ENCODE measurements around the gene PCDH1.

Gene PCDH1

DNA sequence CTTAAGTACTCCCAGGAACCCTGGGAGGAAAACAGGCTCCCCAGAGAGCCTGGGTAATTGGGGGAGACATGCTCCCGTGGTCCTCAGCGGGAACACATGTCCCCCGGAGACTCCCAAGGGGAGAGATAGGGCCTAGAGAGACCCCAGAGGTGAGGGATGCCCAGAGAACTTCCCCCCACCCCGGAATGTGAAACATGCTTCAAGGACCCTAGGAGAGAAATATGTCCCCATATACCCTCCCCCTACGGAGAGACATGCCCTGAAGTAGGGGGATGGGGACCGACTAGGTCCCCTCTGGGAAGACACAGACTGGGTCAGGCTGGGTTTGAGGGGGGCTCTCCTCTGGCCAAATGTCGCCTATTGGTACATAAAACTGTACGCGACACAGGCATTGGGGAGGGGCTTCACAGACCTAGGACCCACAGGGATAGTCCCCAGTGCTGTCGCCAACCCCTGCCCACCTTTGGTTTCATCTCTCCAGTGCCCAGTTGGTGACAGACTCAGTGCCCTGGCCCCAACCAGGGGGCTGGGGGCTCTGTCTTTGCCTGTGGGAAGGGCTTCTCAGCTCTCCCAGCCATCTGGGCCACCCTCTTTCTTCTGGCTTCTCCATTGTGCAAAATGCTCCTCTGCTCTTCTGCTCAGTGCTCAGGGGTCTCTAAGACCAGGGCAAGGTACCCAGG, 26.9 kb downstream of the PCDH1 start:
- TF ChIP-seq, protein P1, sequence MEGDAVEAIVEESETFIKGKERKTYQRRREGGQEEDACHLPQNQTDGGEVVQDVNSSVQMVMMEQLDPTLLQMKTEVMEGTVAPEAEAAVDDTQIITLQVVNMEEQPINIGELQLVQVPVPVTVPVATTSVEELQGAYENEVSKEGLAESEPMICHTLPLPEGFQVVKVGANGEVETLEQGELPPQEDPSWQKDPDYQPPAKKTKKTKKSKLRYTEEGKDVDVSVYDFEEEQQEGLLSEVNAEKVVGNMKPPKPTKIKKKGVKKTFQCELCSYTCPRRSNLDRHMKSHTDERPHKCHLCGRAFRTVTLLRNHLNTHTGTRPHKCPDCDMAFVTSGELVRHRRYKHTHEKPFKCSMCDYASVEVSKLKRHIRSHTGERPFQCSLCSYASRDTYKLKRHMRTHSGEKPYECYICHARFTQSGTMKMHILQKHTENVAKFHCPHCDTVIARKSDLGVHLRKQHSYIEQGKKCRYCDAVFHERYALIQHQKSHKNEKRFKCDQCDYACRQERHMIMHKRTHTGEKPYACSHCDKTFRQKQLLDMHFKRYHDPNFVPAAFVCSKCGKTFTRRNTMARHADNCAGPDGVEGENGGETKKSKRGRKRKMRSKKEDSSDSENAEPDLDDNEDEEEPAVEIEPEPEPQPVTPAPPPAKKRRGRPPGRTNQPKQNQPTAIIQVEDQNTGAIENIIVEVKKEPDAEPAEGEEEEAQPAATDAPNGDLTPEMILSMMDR (conservative IDR thresholded peaks at IDR 0.05; ENCODE audit: low read length), result no peak
- H3K4me3 ChIP-seq (ENCODE audit: low read length), result no peak overlapping the region
- no peak for DNase-seq (ENCODE audit: low read depth)

DNA sequence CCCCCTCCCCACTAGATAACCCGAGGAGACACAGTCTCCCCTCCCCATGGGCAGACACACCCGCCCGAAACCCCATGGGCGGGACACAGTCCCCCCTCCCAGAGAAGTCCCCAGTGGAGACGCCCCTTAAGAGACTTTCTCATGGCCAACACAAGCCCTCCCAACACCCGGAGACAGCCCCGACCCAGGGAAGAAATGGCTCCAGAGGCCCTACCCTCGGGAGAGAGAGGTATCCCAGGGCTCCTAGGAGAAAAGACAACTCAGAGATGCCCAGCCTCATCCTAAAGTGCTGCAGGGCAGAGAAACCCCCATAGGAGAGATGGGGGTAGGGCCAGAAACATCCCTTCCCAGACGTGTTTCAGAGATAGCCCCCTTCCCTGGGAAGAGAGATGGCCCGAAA, 27.4 kb downstream of the PCDH1 start:
- H3K4me3 ChIP-seq (ENCODE audit: low read length), result peak overlapping the region; percentile 88
- TF ChIP-seq, protein P1 (conservative IDR thresholded peaks at IDR 0.05; ENCODE audit: low read length), result no peak
- DNase-seq (ENCODE audit: low read depth), result no peak

DNA sequence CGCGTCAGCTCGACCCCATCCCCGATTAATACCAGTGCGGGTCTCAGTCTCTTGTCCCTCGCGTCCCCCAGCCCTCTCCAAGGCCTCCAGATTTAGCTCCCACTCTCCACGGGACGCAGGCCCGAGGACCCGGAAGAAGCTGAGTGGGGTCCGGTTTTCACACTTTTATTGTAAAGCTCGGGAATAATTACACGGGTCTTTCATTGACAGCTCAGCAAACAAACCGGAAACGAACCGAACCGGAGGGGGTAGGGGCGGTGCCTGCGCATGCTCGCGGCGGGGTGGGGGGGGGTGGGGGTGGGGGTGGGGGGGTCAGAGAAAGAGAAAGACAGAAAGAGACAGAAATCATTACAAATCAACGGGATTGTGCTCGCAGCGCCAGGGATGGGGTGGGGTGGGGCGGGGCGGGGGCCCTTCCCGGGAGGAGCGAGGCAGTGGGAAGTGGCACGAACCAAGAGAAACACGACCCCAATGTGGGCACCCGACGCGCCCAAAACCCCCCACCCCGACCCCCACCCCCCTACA, 27.9 kb downstream of the PCDH1 start:
- DNase-seq (ENCODE audit: low read depth), result peak; percentile 46
- TF ChIP-seq, protein P1 (conservative IDR thresholded peaks at IDR 0.05; ENCODE audit: low read length), result no peak
- H3K4me3 ChIP-seq (ENCODE audit: low read length), result peak overlapping the region; percentile 88

DNA sequence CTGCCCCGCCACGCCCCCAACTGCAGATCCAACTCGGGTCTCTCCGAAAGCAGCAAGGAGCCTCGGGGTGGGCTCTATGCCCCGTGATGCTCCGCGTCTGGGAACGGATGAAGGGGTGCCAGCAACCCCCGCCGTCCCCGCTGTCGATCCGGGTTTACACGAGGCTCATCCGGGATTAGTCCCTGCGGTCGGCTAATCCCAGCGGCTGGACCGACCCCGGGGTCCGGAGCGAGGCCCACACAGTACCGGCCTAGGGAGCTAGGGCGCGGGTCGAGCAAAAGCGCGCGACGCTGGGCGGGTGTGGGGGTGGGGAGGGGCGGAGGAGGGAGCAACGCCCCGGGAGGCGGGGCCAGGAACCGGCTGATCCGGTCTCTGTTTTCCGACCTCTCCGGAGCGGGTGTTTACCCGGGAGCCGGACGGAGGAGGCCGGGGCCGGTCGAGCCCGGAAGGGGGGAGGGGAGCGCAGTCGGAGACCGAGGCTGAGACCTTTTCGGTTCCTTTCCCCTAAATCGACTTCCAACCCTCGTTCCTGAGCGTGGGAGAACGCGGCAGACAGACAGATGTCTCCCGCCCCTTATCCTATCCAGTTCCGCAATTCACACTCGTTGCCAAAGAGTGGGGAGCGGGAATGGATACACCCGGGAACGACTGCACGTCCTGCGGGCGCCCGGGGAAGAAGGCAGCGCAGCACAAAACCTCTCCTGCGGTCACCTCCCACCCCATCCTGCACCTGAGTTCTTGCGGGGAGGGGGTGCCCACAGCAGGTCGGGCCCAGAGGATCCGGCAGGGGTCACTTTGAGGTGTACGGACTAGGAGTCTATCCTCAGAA, 28.6 kb downstream of the PCDH1 start:
- TF ChIP-seq, protein P1 (conservative IDR thresholded peaks at IDR 0.05; ENCODE audit: low read length), result no peak
- peak overlapping the region; percentile 88 for H3K4me3 ChIP-seq (ENCODE audit: low read length)
- peak; percentile 69 for DNase-seq (ENCODE audit: low read depth)

DNA sequence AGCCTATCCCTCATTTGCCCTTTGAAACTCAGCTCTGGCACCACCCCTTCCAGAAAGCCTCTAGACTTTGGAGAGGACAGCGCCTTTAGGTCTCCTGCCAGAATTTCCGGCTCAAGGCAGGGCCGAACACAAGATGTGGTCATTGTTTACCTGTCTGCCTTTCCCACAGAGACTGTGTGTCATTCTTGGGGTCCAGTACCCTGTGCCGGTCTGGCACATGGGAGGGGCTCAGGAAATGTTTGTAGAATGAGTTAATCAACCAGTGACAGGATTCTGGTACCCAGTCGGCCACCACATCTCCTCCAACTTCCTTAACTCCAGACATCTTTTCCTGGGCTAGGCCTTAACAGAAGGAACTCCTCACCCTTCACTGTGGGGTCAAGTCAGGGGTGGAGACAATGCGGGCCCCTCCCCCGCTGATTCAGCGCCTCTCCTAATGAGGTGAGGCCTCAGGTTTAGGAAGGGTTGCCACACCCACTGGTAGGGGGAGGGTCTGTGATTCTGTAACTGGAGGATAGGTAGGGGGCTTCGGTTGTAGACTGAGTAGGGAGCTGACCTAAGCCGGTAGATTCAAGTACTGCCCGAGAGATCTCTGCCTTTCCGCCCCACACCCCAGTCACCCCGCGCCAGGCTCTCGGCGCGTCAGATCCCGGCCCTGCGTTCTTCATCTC, 29.3 kb downstream of the PCDH1 start:
- TF ChIP-seq, protein P1 (conservative IDR thresholded peaks at IDR 0.05; ENCODE audit: low read length), result no peak
- H3K4me3 ChIP-seq (ENCODE audit: low read length), result peak overlapping the region; percentile 88
- DNase-seq (ENCODE audit: low read depth), result peak; percentile 38

DNA sequence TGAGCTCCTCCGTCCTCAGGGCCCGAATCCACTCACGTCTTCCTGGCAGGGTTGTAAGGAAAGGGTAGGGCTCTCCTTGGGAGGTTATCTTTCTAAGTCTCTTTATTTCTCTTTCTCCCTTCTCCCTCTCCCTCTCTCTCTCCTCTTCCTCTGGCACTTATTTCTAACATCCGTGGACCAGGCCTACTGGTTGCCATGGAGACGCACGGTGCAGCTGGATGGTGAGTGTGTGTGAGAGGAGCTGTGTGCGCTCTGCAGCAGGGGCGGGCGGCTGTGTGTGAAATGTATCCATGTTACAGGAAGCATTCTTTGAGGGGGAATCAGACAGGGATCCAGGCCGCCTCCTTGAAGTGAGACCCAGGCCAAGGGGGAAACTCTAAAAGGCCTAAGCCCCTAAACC, 32.2 kb downstream of the PCDH1 start:
- TF ChIP-seq, protein P1 (conservative IDR thresholded peaks at IDR 0.05; ENCODE audit: low read length), result no peak
- no peak overlapping the region for H3K4me3 ChIP-seq (ENCODE audit: low read length)
- peak; percentile 75 for DNase-seq (ENCODE audit: low read depth)
